GM19455 (cell line): ENCODE data around the gene ABCA1.
"Not testable (repeated sequence)": the region's sequence is repeated elsewhere in the genome, so short reads cannot be mapped to it uniquely, and the experiment has no call there.

Experiments used
- ATAC-seq: cut with Tn5 transposase; IDR thresholded peaks from one replicate; pipeline ENCODE4 v1.9.1; 2021; ENCODE audit not compliant: unreplicated experiment

ABCA1 gene

DNA sequence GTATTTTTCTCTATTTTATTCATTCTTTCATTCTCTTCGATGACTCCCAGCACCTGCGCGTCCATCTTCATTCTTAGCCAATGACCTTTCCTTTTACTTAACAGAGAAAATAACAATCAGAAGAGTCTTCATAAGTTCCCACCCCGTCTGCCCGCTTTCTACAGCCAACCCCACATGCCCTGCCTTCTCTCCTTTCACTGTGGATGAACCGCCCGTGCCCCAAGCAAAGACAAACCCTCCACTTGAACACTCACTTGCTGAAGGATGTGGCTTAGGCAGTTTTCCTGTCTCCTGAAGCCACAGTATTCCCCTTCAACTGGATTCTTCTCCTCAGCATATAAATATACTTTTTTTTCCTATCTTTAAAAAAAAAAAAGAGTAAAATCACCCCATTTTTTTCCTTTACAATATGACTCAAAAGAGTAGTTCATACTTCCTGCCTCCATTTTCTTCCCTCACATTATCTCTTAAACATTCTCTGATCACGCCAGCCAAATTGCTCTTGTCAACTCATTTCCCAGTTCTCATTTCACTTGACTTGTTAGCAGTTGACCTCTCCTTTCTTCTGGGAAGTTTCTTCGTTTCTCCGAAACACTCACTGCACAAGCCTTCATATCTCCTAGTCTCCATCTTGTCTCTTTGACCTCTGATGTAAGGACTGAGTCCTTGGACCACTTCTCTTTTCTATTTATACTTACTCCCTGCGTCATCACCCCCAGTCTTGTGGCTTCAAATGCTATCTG lies 153.0 kb downstream of the ABCA1 start:
- peak; percentile 91 for ATAC-seq

DNA sequence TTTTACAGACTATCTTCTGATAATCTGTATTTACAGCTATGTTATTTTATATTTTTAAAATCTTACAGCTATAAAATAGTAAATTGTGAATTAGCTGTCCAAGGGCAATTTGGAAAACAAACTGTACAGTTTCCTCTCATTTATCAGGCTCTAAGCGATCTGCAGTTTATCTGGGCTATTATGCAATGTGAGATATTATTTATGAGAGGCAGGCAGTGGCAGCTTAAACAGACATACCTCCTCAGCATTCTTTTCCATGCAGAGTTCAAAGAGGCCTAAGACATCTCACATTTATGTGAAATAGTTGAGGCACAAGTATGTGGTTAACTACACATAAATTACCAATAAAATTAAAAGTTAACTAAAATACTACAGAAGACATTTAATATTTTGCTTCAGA lies 153.8 kb downstream of the ABCA1 start:
- ATAC-seq: no peak

DNA sequence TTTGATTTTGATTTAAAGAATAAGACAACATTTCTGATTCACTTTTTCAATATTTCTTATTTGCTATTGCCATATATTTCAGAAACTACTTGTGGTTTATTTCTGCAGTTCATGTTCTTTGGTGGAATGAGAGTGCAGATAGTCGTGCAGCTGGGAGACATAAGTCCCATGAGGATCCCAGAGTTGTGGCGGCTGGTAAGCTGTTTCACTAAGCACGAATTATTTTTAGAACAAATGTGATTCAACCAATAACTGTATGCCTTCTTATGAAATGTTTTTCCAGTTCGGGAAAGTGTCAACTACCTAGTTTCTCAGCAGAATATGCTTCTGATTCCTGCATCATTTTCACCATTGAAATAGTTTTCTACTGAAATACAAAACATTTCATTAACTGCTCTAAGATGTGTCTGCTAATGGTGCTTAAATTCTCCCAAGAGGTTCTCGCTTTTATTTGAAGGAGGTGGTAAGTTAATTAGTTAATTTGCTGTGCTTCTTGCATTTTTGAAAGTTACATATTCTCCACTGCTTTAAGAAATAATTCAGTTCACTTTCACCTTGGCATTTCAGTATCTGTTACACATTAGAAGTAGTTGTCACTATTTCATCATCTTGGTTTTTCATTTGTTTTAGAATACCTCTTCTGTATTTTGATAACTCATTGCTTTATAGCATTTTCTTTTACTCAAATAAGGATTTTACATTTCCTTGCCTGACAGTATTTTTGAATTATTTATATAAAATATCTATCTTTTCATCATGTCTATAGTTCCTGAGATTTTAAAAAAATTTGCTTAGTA lies 155.0 kb downstream of the ABCA1 start:
- ATAC-seq: no peak

- ATAC-seq: no peak
Observed at GRCh38 chr9:104769655-104770054, 158.3 kb downstream of the ABCA1 start.

DNA sequence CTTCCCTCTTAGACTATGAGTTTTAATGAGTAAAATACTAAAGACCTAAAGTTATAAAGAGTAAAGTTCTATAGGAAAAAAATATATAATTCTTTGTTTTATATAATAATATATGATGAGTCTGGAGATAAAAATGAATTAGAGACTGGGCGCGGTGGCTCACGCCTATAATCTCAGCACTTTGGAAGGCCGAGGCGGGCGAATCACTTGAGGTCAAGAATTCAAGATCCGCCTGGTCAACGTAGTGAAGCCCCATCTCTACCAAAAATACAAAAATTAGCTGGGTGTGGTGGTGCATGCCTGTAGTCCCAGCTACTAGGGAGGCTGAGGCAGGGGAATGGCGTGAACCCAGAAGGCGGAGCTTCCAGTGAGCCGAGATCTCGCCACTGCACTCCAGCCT lies 158.9 kb downstream of the ABCA1 start:
- ATAC-seq: not testable (repeated sequence)

DNA sequence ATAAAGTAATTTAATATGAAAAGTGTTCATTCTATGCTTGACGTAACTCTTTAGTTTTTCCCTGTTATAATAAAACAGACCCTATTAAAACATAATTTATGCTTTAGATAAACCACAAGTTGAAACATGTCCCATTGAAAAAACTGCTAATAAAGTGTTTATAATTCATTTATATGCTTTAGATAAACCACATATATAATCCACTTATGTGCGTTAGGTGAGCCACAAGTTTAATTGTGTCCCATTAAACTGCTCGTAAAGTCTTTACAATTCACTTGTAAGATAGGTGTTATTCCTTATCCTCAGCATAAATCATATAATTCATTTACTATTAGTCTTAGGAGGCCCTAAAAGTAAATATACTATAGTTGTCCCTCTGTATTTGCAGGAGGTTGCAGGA lies 160.4 kb downstream of the ABCA1 start:
- ATAC-seq: no peak

- ATAC-seq: no peak
Observed at GRCh38 chr9:104766025-104766424, 161.9 kb downstream of the ABCA1 start.

- peak; percentile 25 for ATAC-seq
Observed at GRCh38 chr9:104765138-104765537, 162.8 kb downstream of the ABCA1 start.

DNA sequence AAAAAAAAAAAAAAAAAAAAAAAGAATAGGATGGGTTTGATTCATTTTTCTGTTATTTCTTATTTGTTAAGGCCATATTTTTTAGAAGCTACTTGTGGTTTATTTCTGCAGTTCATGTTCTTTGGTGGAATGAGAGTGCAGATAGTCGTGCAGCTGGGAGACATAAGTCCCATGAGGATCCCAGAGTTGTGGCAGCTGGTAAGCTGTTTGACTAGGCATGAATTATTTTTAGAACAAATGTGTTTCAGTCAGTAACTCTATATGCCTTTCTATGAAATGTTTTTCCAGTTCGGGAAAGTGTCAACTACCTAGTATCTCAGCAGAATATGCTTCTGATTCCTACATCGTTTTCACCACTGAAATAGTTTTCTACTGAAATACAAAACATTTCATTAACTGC lies 169.0 kb downstream of the ABCA1 start:
- no peak for ATAC-seq

- peak; percentile 22 for ATAC-seq
Observed at GRCh38 chr9:104750185-104750767, 177.7 kb downstream of the ABCA1 start.

DNA sequence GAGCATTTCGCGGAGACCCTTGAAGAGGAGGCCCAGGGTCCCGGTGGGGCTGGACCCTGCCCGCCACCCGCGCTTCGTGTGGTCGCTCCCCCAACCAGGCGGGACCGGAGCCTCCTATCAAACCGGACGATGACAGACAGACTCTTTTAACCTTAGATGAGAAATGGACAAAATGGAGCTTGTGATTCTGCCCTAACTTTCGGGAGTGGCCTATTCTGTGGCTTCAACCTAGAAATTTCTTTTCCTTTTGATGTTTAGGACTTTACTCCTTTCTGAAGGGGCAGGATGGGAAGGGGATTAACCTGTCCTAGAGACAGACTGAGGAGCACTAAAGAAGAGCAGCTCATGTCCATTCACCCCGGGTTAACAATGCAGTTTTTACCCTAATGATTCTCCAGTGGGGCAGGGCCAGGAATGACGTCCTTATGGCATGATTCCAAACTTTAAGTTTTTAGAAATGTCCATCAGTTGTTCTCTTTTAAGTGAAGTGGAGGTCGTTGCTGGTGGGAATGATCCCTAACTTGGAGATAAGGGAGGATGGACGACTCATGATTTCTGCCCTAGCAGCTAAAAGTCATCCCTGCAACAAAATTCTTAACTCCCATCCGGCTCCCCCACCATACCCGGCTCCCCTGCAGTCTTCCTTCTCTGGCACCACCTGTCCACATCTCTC lies 179.5 kb downstream of the ABCA1 start:
- ATAC-seq: peak; percentile 5

GRCh38 chr9:104747565-104748358 lies 180.2 kb downstream of the ABCA1 start, which contains the start of gene NIPSNAP3A:
Gene NIPSNAP3A (plus strand): TSS chr9:104747683. CDS start chr9:104747793, 110 bp downstream.
- ATAC-seq: peak; percentile 87

GRCh38 chr9:104747245-104747564 lies 180.8 kb downstream of the ABCA1 start:
- no peak for ATAC-seq

GRCh38 chr9:104746798-104747197 lies 181.2 kb downstream of the ABCA1 start:
- ATAC-seq: no peak

DNA sequence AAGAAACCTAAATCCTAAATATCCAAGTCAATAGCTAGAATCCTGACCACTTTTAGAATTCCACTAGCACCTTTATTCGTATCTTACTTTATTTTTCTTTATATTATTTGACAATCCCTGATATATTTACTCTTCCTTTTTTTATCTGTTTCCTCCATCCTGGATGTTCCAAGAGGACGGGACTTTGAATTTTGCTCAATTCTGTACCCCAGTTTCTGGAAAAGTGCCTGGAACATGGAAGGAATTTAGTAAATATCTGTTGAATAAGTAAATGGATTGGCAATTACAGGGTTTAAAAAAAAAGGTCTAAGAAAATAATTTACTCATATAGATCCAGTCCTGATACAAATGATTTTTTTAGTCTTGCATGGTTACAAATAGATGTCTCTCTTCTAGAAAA lies 181.7 kb downstream of the ABCA1 start:
- ATAC-seq: no peak

DNA sequence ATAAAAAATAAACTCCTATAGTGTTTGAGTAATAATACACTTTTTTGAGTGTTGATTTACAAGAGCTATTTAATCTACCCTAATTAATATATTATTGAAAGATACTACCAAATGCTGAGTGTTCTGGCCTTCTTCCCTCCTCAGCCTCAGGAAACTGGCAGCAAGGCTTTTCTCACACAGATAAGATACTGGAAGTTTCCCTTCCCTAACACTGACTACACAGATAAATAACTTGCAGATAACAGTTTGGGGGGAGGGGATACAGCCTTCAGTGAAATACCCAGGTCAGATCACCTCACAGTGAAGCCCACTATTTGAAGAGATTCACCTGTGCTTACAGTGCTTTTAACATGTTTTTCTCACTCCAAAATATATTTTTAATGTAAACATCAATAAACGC lies 182.1 kb downstream of the ABCA1 start:
- ATAC-seq: no peak

DNA sequence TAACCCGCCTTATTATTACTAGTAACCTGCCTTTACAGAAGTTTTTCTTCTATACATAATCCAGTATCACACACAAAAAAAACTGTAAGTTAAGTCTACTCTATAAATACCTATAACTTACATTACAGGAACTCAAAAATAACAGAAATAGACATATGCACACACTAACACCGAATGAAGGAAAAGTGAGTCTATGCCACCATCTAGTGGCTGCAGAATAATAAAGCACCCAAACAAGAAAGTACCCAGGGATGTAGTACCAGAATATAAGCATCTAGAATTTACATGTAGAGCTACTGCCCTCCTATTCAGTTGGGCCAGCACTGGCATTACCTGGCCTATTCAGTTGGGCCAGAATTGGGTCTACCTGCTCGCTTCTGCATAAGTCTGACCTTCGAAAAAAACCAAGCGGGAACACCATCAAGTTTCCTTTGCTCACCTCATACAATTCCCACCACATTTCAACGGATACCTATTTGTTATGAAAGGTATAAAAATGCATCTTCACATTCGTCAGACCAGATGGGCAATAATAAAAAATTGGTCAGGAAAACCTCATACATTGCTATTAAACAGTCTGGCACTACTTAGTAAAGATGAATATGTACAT lies 184.5 kb downstream of the ABCA1 start:
- peak; percentile 39 for ATAC-seq

- ATAC-seq: no peak
Observed at GRCh38 chr9:104740621-104741020, 187.3 kb downstream of the ABCA1 start.

DNA sequence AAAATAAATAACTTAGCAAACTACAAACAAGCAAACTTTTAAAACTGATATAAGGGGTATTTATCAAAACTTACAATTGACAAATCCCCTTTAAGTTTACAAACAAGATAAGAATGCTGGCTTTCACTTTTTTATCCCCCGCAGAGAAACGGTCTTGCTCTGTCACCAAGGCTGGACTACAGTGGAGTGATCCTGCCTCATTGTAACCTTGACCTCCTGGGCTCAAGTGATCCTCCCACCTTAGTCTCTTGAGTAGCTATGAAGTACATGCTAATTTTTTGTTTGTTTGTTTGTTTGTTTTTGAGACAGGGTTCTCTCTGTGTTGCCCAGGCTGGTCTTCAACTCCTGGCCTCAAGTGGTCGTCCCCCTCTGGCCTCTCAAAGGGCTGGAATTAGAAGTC lies 189.5 kb downstream of the ABCA1 start:
- no peak for ATAC-seq
